H1 (cell line): ENCODE data around the gene CYB561. TPM values are rescaled to one million over a fixed set of nuclear protein-coding genes. Genes with fewer than 3 reads are reported as not detected.

ENCODE experiments used
- BRCA1 ChIP-seq: IDR thresholded peaks from 2 replicates; pipeline ENCODE4 v1.6.1; 2012; ENCODE audit warnings: low read depth, low read length, improper control_type of control experiment
- E2F6 ChIP-seq: IDR thresholded peaks from 2 replicates; pipeline ENCODE4 v1.6.1; 2012; ENCODE audit warnings: inconsistent platforms
- FOSL1 ChIP-seq: IDR thresholded peaks from 2 replicates; pipeline ENCODE4 v1.6.1; 2011; ENCODE audit warnings: mild to moderate bottlenecking, low read depth, low read length, moderate library complexity; ENCODE audit not compliant: insufficient read depth
- GABPA ChIP-seq: IDR thresholded peaks from 2 replicates; pipeline ENCODE4 v1.6.1; 2011; ENCODE audit warnings: mild to moderate bottlenecking, low read length, moderate library complexity, borderline replicate concordance; ENCODE audit not compliant: insufficient read depth
- MAX ChIP-seq: IDR thresholded peaks from 2 replicates; pipeline ENCODE4 v1.6.1; 2012; ENCODE audit warnings: inconsistent platforms
- NRF1 ChIP-seq: IDR thresholded peaks from 2 replicates; pipeline ENCODE4 v1.6.1; 2011; ENCODE audit warnings: mild to moderate bottlenecking, low read depth, low read length, improper control_type of control experiment
- POLR2A ChIP-seq, 2 experiments: IDR thresholded peaks; 1 replicate in 1 of 2; 2 replicates in 1 of 2; pipeline ENCODE4 v1.6.1; 2011; ENCODE audit warnings: low read depth in 2 of 2, low read length in 2 of 2, mild to moderate bottlenecking in 2 of 2; ENCODE audit errors: control extremely low read depth in 1 of 2
- polyA plus RNA-seq, 7 experiments: library from polyadenylated mRNA; depleted of rRNA in 3 of 7; stranded (reverse) in 5 of 7; unstranded in 2 of 7; fragments of >200 nt in 5 of 7; fragments of 200-250 nt in 2 of 7; gene quantifications; 1 replicate in 5 of 7; 2 replicates in 1 of 7; 4 replicates in 1 of 7; pipeline versions ENCODE4 v1.2.1 to v1.2.3, GENCODE V29; 2011 to 2013; ENCODE audit warnings: missing spikeins in 2 of 7, mixed read lengths in 2 of 7
- total RNA-seq: library from RNA; stranded (reverse); fragmentation: NEBNext Ultra II Directional; extraction: Animal tissue kit (Norgen Biotek cat#: 25700); gene quantifications from 2 replicates; pipeline ENCODE4 v1.2.1, GENCODE V29; 2021

Gene CYB561
- total and polyA plus RNA-seq, 2 of the 8 experiments (the other 6 are each of a cell fraction or from before 2014, with no cell fraction given), result 19.7 to 23.4 TPM

- no peak for TF ChIP-seq E2F6
- TF ChIP-seq GABPA, result no peak
- no peak for TF ChIP-seq NRF1
- no peak for TF ChIP-seq FOSL1
- no peak for TF ChIP-seq MAX
- no peak for TF ChIP-seq BRCA1
- TF ChIP-seq POLR2A (IDR thresholded peaks at IDR 0.05; ENCODE audit: control extremely low read depth in 1 of 2, low read depth in 2 of 2, low read length in 2 of 2), result no peak
Measured at GRCh38 chr17:63495491-63495890, 49.4 kb upstream of the CYB561 start (continued).
